PFSK-1 (cell line): ENCODE data around the gene CCDC158.
A peak's percentile ranks its signal among the peaks of the same experiment; 100 is the strongest.

Experiments used
- FOXP2 ChIP-seq: optimal IDR thresholded peaks from 2 replicates; pipeline ENCODE3; 2011; ENCODE audit warnings: borderline replicate concordance, control low read depth, inconsistent platforms; ENCODE audit not compliant: insufficient read depth; ENCODE audit errors: extremely low read length, extremely low read depth
- POLR2AphosphoS5 ChIP-seq: IDR thresholded peaks from 2 replicates; pipeline ENCODE4 v1.6.1; 2012; ENCODE audit warnings: low read depth, mild to moderate bottlenecking, control low read depth, low read length, moderate library complexity
- SIN3A ChIP-seq: IDR thresholded peaks from 2 replicates; pipeline ENCODE4 v1.6.1; 2012; ENCODE audit warnings: mild to moderate bottlenecking, low read length, moderate library complexity, borderline replicate concordance; ENCODE audit not compliant: insufficient read depth
- TAF1 ChIP-seq: IDR thresholded peaks from 2 replicates; pipeline ENCODE4 v1.6.1; 2012; ENCODE audit warnings: low read length, control low read depth, borderline replicate concordance; ENCODE audit not compliant: insufficient read depth
- TF ChIP-seq, protein P1 (sequence below), 2 experiments: IDR thresholded peaks; 2 replicates each; pipeline versions ENCODE4 v1.6.1 to v1.8.0; 2011 to 2012; ENCODE audit warnings: low read depth in 2 of 2, low read length in 2 of 2, control low read depth in 1 of 2, inconsistent platforms in 1 of 2, mild to moderate bottlenecking in 1 of 2, moderate library complexity in 1 of 2; ENCODE audit not compliant: insufficient read depth in 1 of 2

Gene CCDC158

DNA sequence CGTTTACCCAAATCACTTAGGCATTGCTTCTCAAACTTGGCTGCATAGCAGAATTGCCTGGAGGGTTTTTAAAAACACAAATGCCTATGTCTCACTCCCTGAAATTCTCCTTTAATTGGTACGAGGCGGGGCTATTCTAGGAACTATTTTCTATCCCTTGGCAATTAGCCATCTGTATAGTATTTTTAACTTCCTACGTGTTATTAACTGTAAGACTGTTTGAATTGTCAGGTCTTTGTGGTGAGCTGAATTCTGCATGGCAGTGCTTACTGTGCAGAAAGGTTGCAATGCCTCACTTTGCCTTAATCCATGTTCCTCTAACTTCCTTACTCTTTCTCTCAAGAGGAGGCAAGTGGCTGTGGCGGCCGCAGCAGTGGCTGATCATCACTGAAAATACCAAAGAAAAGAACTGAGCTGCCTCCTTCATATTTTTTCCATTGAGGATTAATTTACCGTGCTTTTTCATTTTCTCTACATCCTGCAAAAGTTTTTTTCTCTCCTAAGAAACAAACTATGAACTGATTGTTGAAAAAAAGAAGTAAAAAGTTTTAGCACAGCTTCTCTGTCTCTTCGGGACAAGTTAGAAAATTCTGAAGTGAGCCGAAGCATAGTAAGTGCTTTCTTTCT is 14.1 kb upstream of the CCDC158 start, which contains the start of gene SHROOM3:
SHROOM3 (plus strand) TSS at position 329 of the 627 bp plus-strand sequence. CDS start 824 bp downstream, outside the sequence.
- TF ChIP-seq TAF1 (peak; percentile 44; the same call in 1 of the 2 replicates), POLR2AphosphoS5 (no peak)

DNA sequence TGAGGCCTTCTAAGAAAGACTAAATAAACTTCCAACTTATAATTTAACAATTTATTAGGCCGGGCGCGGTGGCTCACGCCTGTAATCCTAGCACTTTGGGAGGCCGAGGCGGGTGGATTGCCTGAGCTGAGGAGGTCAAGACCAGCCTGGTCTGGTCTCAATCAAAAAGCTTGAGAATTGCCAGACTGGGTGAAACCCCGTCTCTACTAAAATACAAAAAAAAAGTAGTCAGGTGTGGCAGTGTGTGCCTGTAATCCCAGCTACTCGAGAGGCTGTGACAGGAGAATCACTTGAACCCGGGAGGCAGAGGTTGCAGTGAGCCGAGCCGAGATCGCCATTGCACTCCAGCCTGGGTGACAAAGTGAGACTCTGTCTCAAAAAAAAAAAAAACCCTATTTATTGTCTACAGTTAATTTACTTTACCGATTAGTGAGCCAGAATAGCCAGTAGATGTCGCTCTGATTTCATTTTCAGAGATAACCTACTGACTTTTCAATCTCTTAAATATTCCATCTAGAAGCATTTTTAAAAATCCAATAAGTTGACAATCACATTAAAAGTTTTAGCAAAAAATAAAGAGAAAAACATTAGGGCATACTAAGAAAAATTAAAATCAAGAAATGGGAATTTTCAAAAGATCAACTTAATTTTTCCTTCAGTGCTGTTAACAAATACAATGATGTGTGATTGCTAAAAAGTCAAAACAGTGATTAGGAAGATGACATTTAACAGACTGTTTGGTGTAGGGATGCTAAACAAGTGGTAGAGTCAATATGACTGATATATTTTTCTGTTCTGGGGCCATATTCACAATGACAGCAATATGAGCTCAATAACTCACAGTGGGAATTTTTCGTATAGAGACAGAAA is 9.8 kb upstream of the CCDC158 start:
- TF ChIP-seq TAF1 (no peak), FOXP2 (no peak), SIN3A (no peak), POLR2AphosphoS5 (no peak)
- TF ChIP-seq, protein P1, sequence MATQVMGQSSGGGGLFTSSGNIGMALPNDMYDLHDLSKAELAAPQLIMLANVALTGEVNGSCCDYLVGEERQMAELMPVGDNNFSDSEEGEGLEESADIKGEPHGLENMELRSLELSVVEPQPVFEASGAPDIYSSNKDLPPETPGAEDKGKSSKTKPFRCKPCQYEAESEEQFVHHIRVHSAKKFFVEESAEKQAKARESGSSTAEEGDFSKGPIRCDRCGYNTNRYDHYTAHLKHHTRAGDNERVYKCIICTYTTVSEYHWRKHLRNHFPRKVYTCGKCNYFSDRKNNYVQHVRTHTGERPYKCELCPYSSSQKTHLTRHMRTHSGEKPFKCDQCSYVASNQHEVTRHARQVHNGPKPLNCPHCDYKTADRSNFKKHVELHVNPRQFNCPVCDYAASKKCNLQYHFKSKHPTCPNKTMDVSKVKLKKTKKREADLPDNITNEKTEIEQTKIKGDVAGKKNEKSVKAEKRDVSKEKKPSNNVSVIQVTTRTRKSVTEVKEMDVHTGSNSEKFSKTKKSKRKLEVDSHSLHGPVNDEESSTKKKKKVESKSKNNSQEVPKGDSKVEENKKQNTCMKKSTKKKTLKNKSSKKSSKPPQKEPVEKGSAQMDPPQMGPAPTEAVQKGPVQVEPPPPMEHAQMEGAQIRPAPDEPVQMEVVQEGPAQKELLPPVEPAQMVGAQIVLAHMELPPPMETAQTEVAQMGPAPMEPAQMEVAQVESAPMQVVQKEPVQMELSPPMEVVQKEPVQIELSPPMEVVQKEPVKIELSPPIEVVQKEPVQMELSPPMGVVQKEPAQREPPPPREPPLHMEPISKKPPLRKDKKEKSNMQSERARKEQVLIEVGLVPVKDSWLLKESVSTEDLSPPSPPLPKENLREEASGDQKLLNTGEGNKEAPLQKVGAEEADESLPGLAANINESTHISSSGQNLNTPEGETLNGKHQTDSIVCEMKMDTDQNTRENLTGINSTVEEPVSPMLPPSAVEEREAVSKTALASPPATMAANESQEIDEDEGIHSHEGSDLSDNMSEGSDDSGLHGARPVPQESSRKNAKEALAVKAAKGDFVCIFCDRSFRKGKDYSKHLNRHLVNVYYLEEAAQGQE (IDR thresholded peaks at IDR 0.05; ENCODE audit: insufficient read depth in 1 of 2, low read depth in 2 of 2, low read length in 2 of 2), result no peak

DNA sequence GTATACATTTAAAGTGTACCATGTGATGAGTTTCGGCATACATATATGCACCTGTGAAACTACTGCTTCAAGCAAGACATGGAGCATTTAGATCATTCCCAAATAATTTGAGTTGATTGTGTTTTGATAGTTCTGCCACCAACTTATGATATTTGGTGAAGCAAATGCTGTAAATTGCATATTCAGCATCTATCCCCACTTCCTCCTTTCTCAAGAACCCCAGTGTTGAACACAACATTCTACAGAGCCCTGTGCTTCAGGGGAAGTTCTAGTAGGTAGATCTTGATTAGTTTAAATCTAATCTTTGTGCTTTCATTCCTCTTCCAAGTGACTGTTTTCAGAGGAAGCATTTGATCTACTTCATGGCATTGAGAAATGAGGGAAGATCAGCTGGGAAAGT is 8.7 kb upstream of the CCDC158 start:
- TF ChIP-seq, protein P1 (IDR thresholded peaks at IDR 0.05; ENCODE audit: insufficient read depth in 1 of 2, low read depth in 2 of 2, low read length in 2 of 2), result no peak
- TF ChIP-seq TAF1, result no peak
- TF ChIP-seq POLR2AphosphoS5, result no peak
- TF ChIP-seq FOXP2, result no peak
- no peak for TF ChIP-seq SIN3A

DNA sequence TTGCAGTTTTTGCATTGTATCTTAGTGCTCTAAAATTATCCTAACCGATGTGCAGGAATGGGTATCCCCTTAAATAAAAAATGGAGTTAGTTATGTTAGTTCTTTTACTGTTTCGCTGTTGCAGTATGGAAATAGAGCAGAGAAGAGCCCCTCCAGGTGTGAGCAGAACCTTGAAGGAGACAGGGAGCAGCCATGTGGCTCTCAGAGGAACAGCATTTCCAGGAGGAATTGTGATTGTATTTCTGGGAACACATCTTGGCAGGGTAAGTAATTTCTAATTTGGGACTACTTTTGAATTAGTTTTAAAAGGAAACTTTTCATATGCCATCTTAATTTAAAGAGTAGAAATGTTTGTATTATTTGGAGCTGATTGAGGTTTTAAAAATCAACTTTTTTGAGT is 5.3 kb upstream of the CCDC158 start:
- TF ChIP-seq, protein P1 (IDR thresholded peaks at IDR 0.05; ENCODE audit: insufficient read depth in 1 of 2, low read depth in 2 of 2, low read length in 2 of 2), result no peak
- TF ChIP-seq TAF1 (no peak), POLR2AphosphoS5 (no peak), FOXP2 (no peak), SIN3A (no peak)

DNA sequence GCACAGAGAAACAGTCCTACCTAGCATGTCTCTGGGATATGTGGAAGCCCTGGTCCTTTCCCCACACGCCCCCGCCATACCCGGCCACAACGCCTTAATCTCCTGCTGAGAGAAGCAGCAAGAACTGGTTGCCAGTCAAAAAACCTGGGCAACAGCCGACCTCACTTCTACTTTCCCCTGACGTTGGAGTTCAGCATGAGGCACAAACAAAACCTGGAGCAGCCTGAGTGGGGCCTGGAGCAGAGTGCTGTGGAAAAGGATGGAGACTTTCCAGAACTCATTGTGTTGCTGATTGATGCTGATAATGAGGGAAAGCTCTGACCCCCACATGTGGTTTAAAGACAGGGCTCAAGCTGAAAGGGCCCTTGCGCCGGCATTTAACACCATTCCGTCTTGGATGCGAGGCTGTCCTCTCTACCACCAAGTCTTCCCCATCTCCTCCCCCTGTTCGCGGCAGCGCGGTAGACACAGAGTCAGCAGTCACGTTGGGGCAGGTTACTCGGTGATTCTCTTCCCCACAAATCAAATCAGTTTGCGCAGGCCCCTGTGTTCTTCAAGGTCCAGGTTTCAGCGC is 666 bp downstream of the CCDC158 start:
- no peak for TF ChIP-seq TAF1
- no peak for TF ChIP-seq FOXP2
- no peak for TF ChIP-seq SIN3A
- TF ChIP-seq POLR2AphosphoS5, result no peak
- TF ChIP-seq, protein P1 (IDR thresholded peaks at IDR 0.05; ENCODE audit: insufficient read depth in 1 of 2, low read depth in 2 of 2, low read length in 2 of 2), result no peak
